OCI-LY3 (cell line): ENCODE measurements around the gene PCYT1A.
"Not testable (repeated sequence)": the region's sequence is repeated elsewhere in the genome, so short reads cannot be mapped to it uniquely, and the experiment has no call there.

Experiments
- EZH2phosphoT487 ChIP-seq: fragments of 200-600 bp; shearing (Covaris generic); IDR thresholded peaks from 2 replicates; pipeline ENCODE4 v1.6.1; 2018; ENCODE audit warnings: antibody characterized with exemption, mixed run types, low read depth
- TF ChIP-seq, protein P1 (sequence below): fragments of 200-600, 300-600 bp; sonication (generic); IDR thresholded peaks from 2 replicates; pipeline ENCODE4 v1.5.1; 2014; ENCODE audit warnings: antibody characterized with exemption, low read length, low read depth

DNA sequence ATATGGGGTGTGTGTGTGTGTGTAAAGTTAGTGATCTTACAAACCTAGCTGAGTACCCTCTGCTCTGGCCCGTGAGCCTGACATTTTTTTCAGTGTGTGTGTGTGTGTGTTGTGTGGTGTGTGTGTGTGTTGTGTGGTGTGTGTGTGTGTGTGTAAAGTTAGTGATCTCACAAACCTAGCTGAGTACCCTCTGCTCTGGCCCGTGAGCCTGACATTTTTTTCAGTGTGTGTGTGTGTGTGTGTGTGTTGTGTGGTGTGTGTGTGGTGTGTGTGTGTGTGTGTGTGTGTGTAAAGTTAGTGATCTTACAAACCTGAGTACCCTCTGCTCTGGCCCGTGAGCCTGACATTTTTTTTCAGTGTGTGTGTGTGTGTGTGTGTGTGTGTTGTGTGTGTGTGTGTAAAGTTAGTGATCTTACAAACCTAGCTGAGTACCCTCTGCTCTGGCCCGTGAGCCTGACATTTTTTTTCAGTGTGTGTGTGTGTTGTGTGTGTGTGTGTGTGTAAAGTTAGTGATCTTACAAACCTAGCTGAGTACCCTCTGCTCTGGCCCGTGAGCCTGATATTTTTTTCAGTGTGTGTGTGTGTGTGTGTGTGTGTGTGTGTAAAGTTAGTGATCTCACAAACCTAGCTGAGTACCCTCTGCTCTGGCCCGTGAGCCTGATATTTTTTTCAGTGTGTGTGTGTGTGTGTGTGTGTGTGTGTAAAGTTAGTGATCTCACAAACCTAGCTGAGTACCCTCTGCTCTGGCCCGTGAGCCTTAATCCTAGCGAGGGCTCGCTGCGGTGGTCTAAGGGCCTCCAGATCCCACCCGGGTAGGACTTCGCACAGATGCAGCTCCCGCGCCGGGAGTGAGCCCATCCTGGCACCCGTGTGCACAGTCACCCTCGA is 29.5 kb upstream of the PCYT1A start:
- TF ChIP-seq, protein P1, sequence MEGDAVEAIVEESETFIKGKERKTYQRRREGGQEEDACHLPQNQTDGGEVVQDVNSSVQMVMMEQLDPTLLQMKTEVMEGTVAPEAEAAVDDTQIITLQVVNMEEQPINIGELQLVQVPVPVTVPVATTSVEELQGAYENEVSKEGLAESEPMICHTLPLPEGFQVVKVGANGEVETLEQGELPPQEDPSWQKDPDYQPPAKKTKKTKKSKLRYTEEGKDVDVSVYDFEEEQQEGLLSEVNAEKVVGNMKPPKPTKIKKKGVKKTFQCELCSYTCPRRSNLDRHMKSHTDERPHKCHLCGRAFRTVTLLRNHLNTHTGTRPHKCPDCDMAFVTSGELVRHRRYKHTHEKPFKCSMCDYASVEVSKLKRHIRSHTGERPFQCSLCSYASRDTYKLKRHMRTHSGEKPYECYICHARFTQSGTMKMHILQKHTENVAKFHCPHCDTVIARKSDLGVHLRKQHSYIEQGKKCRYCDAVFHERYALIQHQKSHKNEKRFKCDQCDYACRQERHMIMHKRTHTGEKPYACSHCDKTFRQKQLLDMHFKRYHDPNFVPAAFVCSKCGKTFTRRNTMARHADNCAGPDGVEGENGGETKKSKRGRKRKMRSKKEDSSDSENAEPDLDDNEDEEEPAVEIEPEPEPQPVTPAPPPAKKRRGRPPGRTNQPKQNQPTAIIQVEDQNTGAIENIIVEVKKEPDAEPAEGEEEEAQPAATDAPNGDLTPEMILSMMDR = not testable (repeated sequence)
- not testable (repeated sequence) for TF ChIP-seq EZH2phosphoT487
